H4 (cell line): Measurements from ENCODE around the gene MEIOB. TPM values are rescaled to one million over a fixed set of nuclear protein-coding genes. Genes with fewer than 3 reads are reported as not detected.
A peak's percentile ranks its signal among the peaks of the same experiment; 100 is the strongest.

Source experiments
- DNase-seq: peaks from one replicate; pipeline ENCODE4 v3.0.0-alpha.2; 2015; ENCODE audit warnings: low spot score
- total RNA-seq: library from RNA; depleted of rRNA; stranded (reverse); fragments of >200 nt; shearing (Covaris generic); gene quantifications from 2 replicates; pipeline ENCODE4 v1.2.3, GENCODE V29; 2014

The MEIOB gene
- total RNA-seq, 1 experiment from 2014 or later: 2.8 TPM

DNA sequence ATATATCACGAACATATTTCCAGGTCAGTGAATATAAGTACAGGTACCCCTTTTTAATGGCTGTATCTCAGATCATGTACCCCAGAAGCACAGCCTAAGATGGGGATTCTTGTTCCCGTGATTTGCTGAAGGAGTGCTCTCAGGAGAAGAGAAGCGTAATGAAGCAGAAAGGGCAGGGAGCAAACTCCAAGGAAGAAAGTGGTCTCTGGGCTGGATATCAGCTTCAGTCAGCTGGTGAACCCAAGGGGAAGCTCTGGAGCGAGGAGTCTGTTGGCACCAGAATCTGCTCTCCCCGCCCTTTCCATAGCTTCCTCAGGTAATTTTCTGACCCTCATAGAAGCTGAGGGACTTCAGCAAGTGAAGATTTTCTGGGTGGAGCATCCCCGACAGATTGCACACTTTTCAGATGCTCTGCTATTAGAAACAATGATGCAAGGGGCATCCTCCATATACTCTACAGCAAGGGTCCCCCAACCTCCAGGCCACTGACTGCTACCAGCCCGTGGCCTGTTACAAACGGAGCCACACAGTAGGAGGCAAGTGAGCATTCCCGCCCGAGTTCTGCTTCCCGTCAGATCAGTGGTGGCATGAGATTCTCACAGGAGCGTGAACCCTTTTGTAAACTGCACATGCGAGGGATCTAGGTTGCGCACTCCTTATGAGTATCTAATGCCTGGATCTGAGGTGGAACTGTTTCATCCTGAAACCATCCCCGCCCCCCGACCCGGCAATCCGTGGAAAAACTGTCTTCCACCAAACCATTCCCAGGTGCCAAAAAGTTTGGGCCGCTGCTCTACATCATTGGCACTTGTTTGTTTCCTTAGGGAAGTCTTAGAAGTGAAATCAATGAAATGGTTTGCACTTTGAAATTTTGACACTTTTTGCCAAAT, 40.5 kb downstream of the MEIOB start:
- DNase-seq: no peak

- no peak for DNase-seq
These were observed 41.8 kb downstream of the MEIOB start for GRCh38 chr16:1830213-1830612.

DNA sequence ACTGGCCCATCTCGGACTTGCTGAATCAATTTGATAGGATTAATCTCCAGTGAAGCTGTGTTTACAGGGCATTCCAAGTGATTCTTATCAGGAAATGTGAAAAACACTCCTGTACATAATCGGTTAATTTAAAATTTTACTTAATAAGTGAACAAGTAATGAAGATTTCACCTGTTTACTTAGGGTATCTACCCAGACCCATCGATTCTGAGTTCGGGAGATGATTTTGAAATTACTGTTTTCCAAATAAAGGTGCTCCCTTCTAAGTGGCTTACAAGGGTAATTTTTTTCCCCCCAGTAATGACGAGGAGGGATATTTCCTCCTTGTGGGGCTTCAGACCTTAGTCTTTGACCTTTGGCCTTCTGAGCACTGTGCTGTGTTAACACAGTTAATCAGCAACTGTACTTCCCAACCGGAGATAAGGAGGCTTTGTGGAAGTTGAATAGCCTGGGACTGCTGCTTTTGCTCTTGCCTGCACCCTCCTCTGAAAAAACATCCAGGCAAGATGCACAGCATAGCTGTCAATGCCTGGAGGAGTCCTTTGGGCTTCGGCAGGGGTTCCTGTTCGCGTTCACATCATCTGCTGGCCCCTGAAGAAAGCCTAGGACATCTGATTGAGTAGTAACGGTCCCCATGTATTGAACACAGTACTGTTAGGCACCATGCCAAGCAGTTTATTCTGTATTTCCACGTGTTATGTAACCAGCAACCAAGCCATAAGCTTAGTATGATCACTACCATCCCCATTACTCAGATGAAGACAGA, 43.1 kb downstream of the MEIOB start:
- DNase-seq: no peak

- peak; percentile 90 for DNase-seq
These were observed 45.0 kb downstream of the MEIOB start, which contains the start of the genes FAHD1 and HAGH for GRCh38 chr16:1826691-1827573. TSS of gene FAHD1 (plus strand) at chr16:1827206. CDS start at chr16:1827239, 33 bp downstream. TSS of gene HAGH (minus strand) at chr16:1826825. CDS start at chr16:1826787, 38 bp downstream.

GRCh38 chr16:1825864-1826690, 45.9 kb downstream of the MEIOB start:
- DNase-seq: no peak

DNA sequence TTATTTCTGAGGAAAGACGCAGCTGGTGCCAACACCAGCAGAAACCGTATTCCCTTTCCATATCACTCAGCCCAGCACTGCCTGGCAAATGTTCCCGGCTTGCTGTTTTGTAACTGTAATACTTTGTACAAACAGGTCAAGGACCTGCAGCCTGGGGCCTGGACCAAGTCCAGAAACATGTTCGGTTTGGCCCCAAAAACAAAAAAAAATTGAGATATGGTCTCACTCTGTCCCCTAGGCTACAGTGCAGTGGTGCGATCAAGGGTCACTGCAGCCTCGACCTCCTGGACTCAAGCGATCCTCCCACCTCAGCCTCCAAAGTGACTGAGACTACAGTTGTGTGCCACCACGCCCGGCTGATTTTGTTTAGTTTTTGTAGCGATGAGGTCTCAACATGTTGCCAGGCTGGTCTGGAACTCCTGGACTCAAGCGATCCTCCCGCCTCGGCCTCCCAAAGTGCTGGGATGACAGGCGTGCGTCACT, 46.5 kb downstream of the MEIOB start:
- no peak for DNase-seq

- DNase-seq: no peak
These were observed 48.1 kb downstream of the MEIOB start for GRCh38 chr16:1823821-1824220.

GRCh38 chr16:1822801-1823200, 49.2 kb downstream of the MEIOB start:
- DNase-seq: no peak

- no peak for DNase-seq
These were observed 49.9 kb downstream of the MEIOB start for GRCh38 chr16:1821861-1822611.

- DNase-seq: no peak
These were observed 51.0 kb downstream of the MEIOB start for GRCh38 chr16:1820946-1821290.

- no peak for DNase-seq
These were observed 51.6 kb downstream of the MEIOB start for GRCh38 chr16:1820096-1820945.

DNA sequence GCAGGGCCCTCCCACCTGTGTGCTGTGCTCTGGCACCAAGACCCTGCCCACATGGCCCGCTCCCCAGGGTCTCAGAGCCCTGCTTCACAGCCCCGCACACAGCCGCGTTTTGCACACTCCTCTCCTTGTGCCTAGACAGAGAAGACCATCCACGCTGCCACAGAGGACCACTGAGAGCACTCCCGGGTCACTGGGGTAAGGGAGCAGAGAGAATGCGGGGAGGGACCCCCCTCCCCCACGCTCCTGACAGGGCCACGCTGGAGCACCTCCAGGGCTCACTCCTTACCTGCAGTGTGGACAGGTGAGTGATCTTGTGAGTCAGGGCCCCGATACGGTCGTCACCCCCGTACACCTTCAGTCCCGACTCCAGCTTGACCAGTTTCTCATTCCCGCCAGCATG, 52.4 kb downstream of the MEIOB start:
- DNase-seq: no peak

- DNase-seq: no peak
These were observed 53.0 kb downstream of the MEIOB start for GRCh38 chr16:1818873-1819525.

DNA sequence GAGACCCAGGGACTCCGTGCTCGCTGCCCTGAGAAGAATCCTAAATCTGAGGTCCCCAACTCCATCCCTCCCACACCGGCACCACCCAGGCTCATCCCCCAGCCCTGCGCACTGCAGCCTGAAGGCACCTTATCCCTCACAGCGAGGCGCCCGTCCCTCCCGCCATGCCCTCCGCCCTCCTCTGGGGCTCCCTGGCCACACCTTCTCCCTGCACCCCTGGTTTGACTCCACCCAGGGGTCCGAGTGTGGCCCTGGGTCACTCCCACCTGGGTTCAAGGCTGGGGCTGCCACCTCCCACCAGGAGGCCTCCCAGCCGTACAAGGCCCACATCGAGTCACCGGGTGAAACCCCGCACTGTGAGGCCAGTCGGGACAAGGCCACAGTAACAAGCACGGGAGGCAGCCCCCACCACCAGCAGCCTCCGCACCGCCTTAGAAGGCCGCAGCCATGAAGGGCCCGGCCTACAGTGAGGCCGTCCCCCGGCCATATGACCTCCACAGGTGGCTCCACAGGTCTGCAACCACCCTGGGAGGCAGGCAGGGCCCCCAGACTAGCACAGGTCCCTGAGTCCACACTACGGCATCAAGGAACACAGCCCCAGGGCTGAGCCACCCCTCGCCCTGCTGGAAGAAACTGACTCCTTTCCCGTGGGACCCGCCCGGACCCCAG, 53.6 kb downstream of the MEIOB start:
- no peak for DNase-seq

- DNase-seq: no peak
These were observed 54.2 kb downstream of the MEIOB start for GRCh38 chr16:1817716-1818115.

GRCh38 chr16:1817276-1817589, 54.7 kb downstream of the MEIOB start:
- no peak for DNase-seq

DNA sequence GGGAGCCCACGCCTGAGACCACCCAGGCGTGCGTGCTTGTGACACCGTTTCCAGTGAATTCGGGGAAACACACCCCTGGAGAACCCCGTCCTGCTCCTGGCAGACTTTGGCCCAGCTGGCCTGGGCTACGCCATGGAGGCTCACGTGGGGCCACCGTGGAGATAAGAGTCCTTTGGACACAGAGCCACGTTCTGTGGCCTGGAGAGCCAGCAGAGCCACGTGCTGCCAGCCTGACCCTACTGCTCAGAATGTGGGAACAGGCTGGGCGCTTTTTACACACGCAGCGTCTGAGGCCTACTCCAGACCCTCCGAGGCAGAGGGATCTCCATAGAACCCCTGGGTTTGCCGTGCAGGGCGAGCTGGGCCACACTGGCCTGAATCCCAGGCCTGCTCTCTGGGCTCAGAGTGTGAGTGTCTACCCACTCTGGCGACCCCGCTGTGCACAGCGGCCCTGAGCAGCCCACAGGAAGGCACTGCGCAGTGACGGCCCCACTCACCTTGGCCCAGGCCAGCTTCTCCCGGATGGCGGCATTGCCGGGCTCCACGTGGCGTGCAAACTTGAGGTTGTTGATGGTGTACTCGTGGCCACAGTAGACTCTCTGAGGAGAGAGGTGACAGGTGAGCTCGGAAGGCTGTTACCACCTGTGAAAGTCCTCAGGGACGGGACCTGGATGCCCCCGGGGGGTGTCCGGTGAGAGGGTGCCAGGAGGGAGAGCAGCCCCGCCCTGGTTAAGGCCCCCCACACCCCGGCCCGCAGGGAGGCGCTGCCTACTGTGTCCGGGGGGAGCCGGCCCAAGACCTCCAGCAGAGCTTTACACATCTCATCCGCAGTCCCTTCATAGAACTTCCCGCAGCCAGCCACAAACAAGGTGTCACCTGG, 55.3 kb downstream of the MEIOB start:
- DNase-seq: no peak
